ENCODE measurements around the gene NEUROD6. TPM values are rescaled to one million over a fixed set of nuclear protein-coding genes. Genes with fewer than 3 reads are reported as not detected.

NEUROD6 gene
- total RNA-seq, 1 experiment from 2014 or later = not detected

Other genes with a start within 250 kb of the NEUROD6 start
- gene ITPRID1, start 173.4 kb upstream of the NEUROD6 start, total RNA-seq (2014; rRNA removed; shearing (Covaris generic)) = not detected in 2 replicates

Data from SJSA1 (cell line).